K562 (cell line): Measurements from ENCODE around the gene ZFP62. TPM values are rescaled to one million over a fixed set of nuclear protein-coding genes. Genes with fewer than 3 reads are reported as not detected.

Experiments used
- ATAC-seq: fragments of 200-7000 bp; cut with Tn5 transposase; 3 replicates; pipeline ENCODE4 v1.9.1; 2020; ENCODE audit warnings: moderate library complexity
- BruUV-seq: library from RNA; stranded (reverse); fragments of 400-500 nt; replicated peaks from 2 replicates; lab custom pipeline; 2021; lab: Mats Ljungman, UMichigan
- CTCF ChIA-PET: fragments of 300-600 bp; formaldehyde crosslinking; extraction: SDS; loops from one replicate; lab custom pipeline; 2021; ENCODE audit warnings: low intra/inter-chr PET ratio; lab: Yijun Ruan, JAX
- POLR2A ChIA-PET: fragments of 300-600, 350-650 bp; sonication (Branson Sonifier 250); formaldehyde crosslinking; extraction: SDS; loops from one replicate; lab custom pipeline; 2021; ENCODE audit warnings: antibody characterized with exemption, inconsistent platforms; lab: Yijun Ruan, JAX
- DNase-seq, 4 experiments: peaks; one replicate each; pipeline versions ENCODE4 v3.0.0 to v3.0.0-alpha.2; 2011 to 2018; ENCODE audit warnings: low spot score in 3 of 4, mixed read lengths in 3 of 4; ENCODE audit errors: extremely low read depth in 1 of 4
- FAIRE-seq: peaks from 2 replicates; lab custom pipeline; 2011; peaks lifted over from hg19 to GRCh38; lab: Jason Lieb, UNC
- H2AFZ ChIP-seq: 2 replicates; pipeline ENCODE4 v1.6.0; 2011; ENCODE audit warnings: low read depth, low read length, control low read depth, inconsistent platforms
- H3K27ac ChIP-seq: fragments of 200-600 bp; 3 replicates; pipeline ENCODE4 v1.8.0; 2011; ENCODE audit warnings: low read depth, mild to moderate bottlenecking, control low read depth, inconsistent platforms, low read length, moderate library complexity, mixed read lengths; ENCODE audit errors: extremely low read depth
- H3K27me3 ChIP-seq, 2 experiments: fragments of 300-600 bp in 1 of 2; 2 replicates in 1 of 2; 3 replicates in 1 of 2; pipeline versions ENCODE4 v1.6.0 to v1.8.0; 2011; ENCODE audit warnings: inconsistent platforms in 2 of 2, low read length in 2 of 2, mild to moderate bottlenecking in 1 of 2, mixed read lengths in 1 of 2, moderate library complexity in 1 of 2; ENCODE audit not compliant: control insufficient read depth in 2 of 2, insufficient read depth in 2 of 2
- H3K36me3 ChIP-seq: fragments of 300-600 bp; 3 replicates; pipeline ENCODE4 v1.8.0; 2011; ENCODE audit warnings: mild to moderate bottlenecking, low read length, inconsistent platforms; ENCODE audit not compliant: control insufficient read depth, insufficient read depth
- H3K4me1 ChIP-seq, 2 experiments: fragments of 200-600 bp in 1 of 2; replicated peaks in 1 of 2; 2 replicates in 1 of 2; 3 replicates in 1 of 2; pipeline versions ENCODE4 v1.5.1 to v1.8.0; 2011; ENCODE audit warnings: inconsistent platforms in 2 of 2, low read length in 2 of 2, mild to moderate bottlenecking in 1 of 2, mixed read lengths in 1 of 2, moderate library complexity in 1 of 2; ENCODE audit not compliant: control insufficient read depth in 2 of 2, insufficient read depth in 2 of 2
- H3K4me2 ChIP-seq: 2 replicates; pipeline ENCODE4 v1.6.1; 2011; ENCODE audit warnings: low read length, control low read depth, inconsistent platforms, mixed read lengths; ENCODE audit not compliant: insufficient read depth
- H3K4me3 ChIP-seq: fragments of 200-600 bp; sonication (generic), shearing (Covaris generic); 2 replicates; pipeline ENCODE4 v1.5.1; 2016; ENCODE audit warnings: control low read depth, inconsistent platforms
- H3K79me2 ChIP-seq: fragments of 200-600 bp; 3 replicates; pipeline ENCODE4 v1.8.0; 2011; ENCODE audit warnings: low read length, inconsistent platforms; ENCODE audit not compliant: control insufficient read depth, insufficient read depth
- H3K9ac ChIP-seq, 2 experiments: 2 replicates each; pipeline versions ENCODE4 v1.6.0 to v1.6.1; 2011; ENCODE audit warnings: low read depth in 2 of 2, low read length in 2 of 2, control low read depth in 1 of 2, inconsistent platforms in 1 of 2, mild to moderate bottlenecking in 1 of 2, mixed read lengths in 1 of 2; ENCODE audit not compliant: insufficient read depth in 1 of 2
- H3K9me1 ChIP-seq: one replicate; pipeline ENCODE4 v1.6.0; 2011; ENCODE audit warnings: inconsistent platforms, mild to moderate bottlenecking, low read length, moderate library complexity; ENCODE audit not compliant: control insufficient read depth, insufficient read depth
- H3K9me3 ChIP-seq: replicated peaks from 2 replicates; pipeline ENCODE4 v1.5.1; 2011; ENCODE audit warnings: low read depth, low read length, inconsistent platforms; ENCODE audit not compliant: control insufficient read depth, insufficient read depth
- H4K20me1 ChIP-seq: replicated peaks from 2 replicates; pipeline ENCODE4 v1.6.1; 2011; ENCODE audit warnings: low read length, inconsistent platforms, mixed read lengths; ENCODE audit not compliant: control insufficient read depth, insufficient read depth
- KDM4B ChIP-seq, 2 experiments: fragments of 450-650 bp in 1 of 2; sonication (generic) in 1 of 2; IDR thresholded peaks; 2 replicates each; pipeline ENCODE4 v1.6.1; 2016 to 2017; ENCODE audit warnings: borderline replicate concordance in 2 of 2, antibody characterized with exemption in 1 of 2, low read depth in 1 of 2, mild to moderate bottlenecking in 1 of 2
- RFX5 ChIP-seq: IDR thresholded peaks from 2 replicates; pipeline ENCODE4 v1.6.1; 2011; ENCODE audit warnings: low read depth, mild to moderate bottlenecking, improper control_type of control experiment, low read length
- WHSC1 ChIP-seq: IDR thresholded peaks from one replicate; pipeline ENCODE4 v1.6.1; 2012; ENCODE audit warnings: low read length, control low read depth, inconsistent platforms
- ZNF133 ChIP-seq: fragments of 250-450 bp; sonication (Bioruptor Pico); IDR thresholded peaks from 2 replicates; pipeline ENCODE4 v1.4.0; 2020; ENCODE audit warnings: mild to moderate bottlenecking
- WGBS: fragments of 100-300 bp; shearing (Covaris generic); methylation state at CpG from one replicate; pipeline ENCODE4 v1.1.6; 2016; ENCODE audit warnings: low coverage, mixed read lengths; ENCODE audit not compliant: insufficient coverage; ENCODE audit errors: missing lambda C conversion rate; 5-methylcytosine and 5-hydroxymethylcytosine counted together
- in situ Hi-C: fragments of 300-500 bp; cut with MboI; formaldehyde crosslinking; loops from 4 replicates; pipeline ENCODE4 v1.15.0; 2018; ENCODE audit warnings: inconsistent platforms, mixed read lengths
- intact Hi-C: fragments of 100-400 bp; cut with micrococcal nuclease; formaldehyde crosslinking; loops from 2 replicates; pipeline ENCODE4 v1.14.2; 2022
- polyA plus RNA-seq, 8 experiments: library from polyadenylated mRNA; depleted of rRNA in 4 of 8; stranded (reverse) in 5 of 8; unstranded in 3 of 8; fragments of >200 nt; fragmentation: Nextera tagmentation in 2 of 8; fragmentation: Illumina TruSeq in 1 of 8; extraction: Ambion mirVana in 2 of 8; extraction: Trizol in 1 of 8; gene quantifications; 2 replicates each; pipeline versions ENCODE4 v1.2.1 to v1.2.3, GENCODE V29; 2011 to 2014; ENCODE audit warnings: inconsistent platforms in 1 of 8, missing spikeins in 1 of 8
- total RNA-seq, 7 experiments: library from RNA; depleted of rRNA in 6 of 7; stranded (reverse); fragments of >200 nt in 6 of 7; fragmentation: Illumina TruSeq in 2 of 7; extraction: Trizol in 2 of 7; gene quantifications; 2 replicates each; pipeline versions ENCODE4 v1.2.1 to v1.2.3, GENCODE V29; 2011 to 2021; ENCODE audit warnings: low replicate concordance in 1 of 7

Gene ZFP62
- total and polyA plus RNA-seq, 9 of the 15 experiments (the other 6 are each of a cell fraction or from before 2014, with no cell fraction given): 12.2 to 37.5 (median 25.0) TPM

- TSS peak; percentile 54 for BruUV-seq
- DNase-seq (no peak), FAIRE-seq (no peak), ATAC-seq (no peak)
- intact Hi-C loops (no loop called here), in situ Hi-C loops (no loop called here)
- Histone ChIP-seq H3K9me1 (no peaks in the 10 kb centered on the region), H2AFZ (no peak overlapping the region), H3K4me2 (peak overlapping the region; percentile 96; the same call in 1 of the 2 replicates), H3K4me3 (no peak overlapping the region; the same call in 1 of the 2 replicates), H3K79me2 (peaks cover 32% of the 10 kb centered on the region), H3K27me3 (no peaks in the 10 kb centered on the region), H3K9ac (peak overlapping the region; percentile 86 to 87; a peak in 1 of 4 replicates), H4K20me1 (no peaks in the 10 kb centered on the region), H3K36me3 (peaks cover 20% of the 10 kb centered on the region; the same call in 2 of the 3 replicates), H3K4me1 (peaks cover 13 to 28% of the 10 kb centered on the region in 2 experiments; a peak in 4 of 5 replicates), H3K27ac (no peak overlapping the region), H3K9me3 (peaks cover 7% of the 10 kb centered on the region)
- WGBS: 27% methylated on average over 2 of the region's 2 CpGs
- no peak for TF ChIP-seq ZNF133 (CRISPR knock-in tag)
- no peak for TF ChIP-seq WHSC1
- no peak for TF ChIP-seq KDM4B (IDR thresholded peaks at IDR 0.05; ENCODE audit: borderline replicate concordance in 2 of 2, low read depth in 1 of 2)
- no peak for TF ChIP-seq RFX5
- CTCF ChIA-PET: no interaction called here
- POLR2A ChIA-PET: interaction anchor here (0.6 to 2.9 kb wide), 3 partner anchors 9 to 31 kb away, joined by 3 to 8 read pairs (median 3); no protein-coding TSS in a partner anchor
Measured at GRCh38 chr5:180832638-180833068, 28.4 kb downstream of the ZFP62 start.
